Mucosa of descending colon (tissue), 3 donors: ENCODE results near the gene FAM210B. TPM values are rescaled to one million over a fixed set of nuclear protein-coding genes. Genes with fewer than 3 reads are reported as not detected.

Source experiments
- ATAC-seq: fragments of 200-7000 bp; cut with Tn5 transposase; one replicate; pipeline ENCODE4 v1.9.1; 2020; ENCODE audit warnings: mild to moderate bottlenecking, moderate library complexity
- DNase-seq, 3 donors: peaks; one replicate each; pipeline ENCODE4 v3.0.0-alpha.2; 2020
- H3K36me3 ChIP-seq: fragments of 200-600 bp; one replicate; pipeline ENCODE4 v1.8.0; 2021; ENCODE audit warnings: low read depth, mild to moderate bottlenecking
- H3K4me1 ChIP-seq: fragments of 200-600 bp; one replicate; pipeline ENCODE4 v1.8.0; 2021; ENCODE audit warnings: low read depth, mild to moderate bottlenecking
- H3K4me3 ChIP-seq: fragments of 200-600 bp; one replicate; pipeline ENCODE4 v1.8.0; 2021; ENCODE audit warnings: mild to moderate bottlenecking
- H3K9me3 ChIP-seq: fragments of 200-600 bp; one replicate; pipeline ENCODE4 v1.8.0; 2021; ENCODE audit warnings: mild to moderate bottlenecking
- intact Hi-C, 2 donors: fragments of 100-400 bp; cut with DNase I in 1 of 2; cut with micrococcal nuclease in 1 of 2; formaldehyde crosslinking; loops; one replicate each; pipeline versions ENCODE4 v1.11.0 to v1.11.1; 2022; cut with DNase I, micrococcal nuclease
- total RNA-seq, 3 donors: library from RNA; stranded (reverse); fragmentation: NEBNext Ultra II Directional in 2 of 3; extraction: Animal tissue kit (Norgen Biotek cat#: 25700) in 2 of 3; gene quantifications; one replicate each; pipeline versions ENCODE4 v1.2.1 to v1.2.4, GENCODE V29; 2021 to 2023
- TF ChIP-seq, protein P1 (sequence below): fragments of 200-600 bp; IDR thresholded peaks from one replicate; pipeline ENCODE4 v1.8.0; 2022; ENCODE audit warnings: antibody characterized with exemption, mild to moderate bottlenecking
- donor health status: DM: no; HTN: no; CAD: no; lungs with moderate emphysema.
- donor health status: DM: no; HTN: no; CAD: no.
- donor health status: DM: no; HTN: yes; CAD: no.

The FAM210B gene
- total RNA-seq, 3 donors from 2014 or later: 27.5 to 49.5 (median 31.5) TPM

DNA sequence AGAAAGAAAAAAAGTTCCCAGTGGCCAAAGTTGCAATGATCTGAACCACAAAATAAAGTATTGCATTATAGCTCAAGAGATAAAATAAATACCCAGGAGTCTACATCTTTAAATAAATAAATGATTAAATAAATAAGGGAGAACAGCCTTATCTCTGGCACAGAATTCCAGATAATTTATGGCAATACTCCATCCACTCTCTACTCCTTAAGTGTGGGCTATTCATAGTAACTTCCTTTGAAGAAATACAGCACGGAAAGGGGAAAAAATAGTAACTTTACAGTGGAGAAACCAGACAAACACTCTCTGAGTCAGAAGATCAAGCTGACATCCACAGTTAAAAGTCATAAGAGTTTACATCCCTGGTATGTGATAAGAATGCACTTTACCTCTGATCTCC is 21.6 kb downstream of the FAM210B start:
- Histone ChIP-seq H3K4me3 (no peak overlapping the region), H3K36me3 (no peaks in the 10 kb centered on the region), H3K4me1 (no peaks in the 10 kb centered on the region), H3K9me3 (no peaks in the 10 kb centered on the region)
- no peak for DNase-seq
- TF ChIP-seq, protein P1, sequence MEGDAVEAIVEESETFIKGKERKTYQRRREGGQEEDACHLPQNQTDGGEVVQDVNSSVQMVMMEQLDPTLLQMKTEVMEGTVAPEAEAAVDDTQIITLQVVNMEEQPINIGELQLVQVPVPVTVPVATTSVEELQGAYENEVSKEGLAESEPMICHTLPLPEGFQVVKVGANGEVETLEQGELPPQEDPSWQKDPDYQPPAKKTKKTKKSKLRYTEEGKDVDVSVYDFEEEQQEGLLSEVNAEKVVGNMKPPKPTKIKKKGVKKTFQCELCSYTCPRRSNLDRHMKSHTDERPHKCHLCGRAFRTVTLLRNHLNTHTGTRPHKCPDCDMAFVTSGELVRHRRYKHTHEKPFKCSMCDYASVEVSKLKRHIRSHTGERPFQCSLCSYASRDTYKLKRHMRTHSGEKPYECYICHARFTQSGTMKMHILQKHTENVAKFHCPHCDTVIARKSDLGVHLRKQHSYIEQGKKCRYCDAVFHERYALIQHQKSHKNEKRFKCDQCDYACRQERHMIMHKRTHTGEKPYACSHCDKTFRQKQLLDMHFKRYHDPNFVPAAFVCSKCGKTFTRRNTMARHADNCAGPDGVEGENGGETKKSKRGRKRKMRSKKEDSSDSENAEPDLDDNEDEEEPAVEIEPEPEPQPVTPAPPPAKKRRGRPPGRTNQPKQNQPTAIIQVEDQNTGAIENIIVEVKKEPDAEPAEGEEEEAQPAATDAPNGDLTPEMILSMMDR: no peak
- ATAC-seq: no peak
- intact Hi-C loops: no loop called here

DNA sequence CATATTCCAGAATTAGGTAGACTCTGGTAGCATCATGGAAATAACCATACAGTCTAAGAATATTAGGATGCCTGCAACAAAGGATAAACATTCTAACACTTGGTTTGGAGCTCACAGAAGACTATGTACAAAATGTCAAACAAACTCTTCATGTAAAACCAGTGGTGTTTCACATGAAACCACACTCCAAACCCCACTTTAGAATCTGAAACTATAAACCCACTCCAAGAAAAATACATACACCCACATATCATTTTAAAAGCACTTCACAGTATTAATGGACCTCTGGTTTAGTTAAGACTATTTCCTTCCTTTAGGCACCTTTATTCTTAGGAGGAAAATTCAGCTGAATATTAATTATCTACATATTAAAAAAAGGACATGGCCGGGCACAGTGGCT is 22.7 kb downstream of the FAM210B start:
- TF ChIP-seq, protein P1: no peak
- Histone ChIP-seq H3K4me3 (no peak overlapping the region), H3K9me3 (no peaks in the 10 kb centered on the region), H3K4me1 (no peaks in the 10 kb centered on the region), H3K36me3 (no peaks in the 10 kb centered on the region)
- ATAC-seq (no peak), DNase-seq (no peak)
- intact Hi-C loops: no loop called here

DNA sequence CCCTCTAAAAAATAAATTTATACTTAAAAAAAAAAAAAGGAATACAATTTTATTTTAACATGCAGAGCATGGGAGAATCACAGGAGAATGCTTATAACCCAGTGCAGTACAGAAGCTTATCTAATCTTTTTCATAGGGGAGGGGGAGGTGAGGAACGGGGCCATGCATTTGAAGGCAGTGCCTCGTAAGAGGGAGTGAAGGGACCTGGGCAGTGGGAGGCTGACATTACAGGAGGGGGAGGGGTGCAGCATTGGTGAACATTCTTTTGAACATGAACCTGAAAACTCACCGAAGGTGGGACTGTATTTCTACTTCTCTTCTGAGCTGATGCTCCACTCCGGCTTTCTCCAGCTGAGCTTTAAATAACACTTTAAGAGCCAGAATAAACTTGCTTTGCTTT is 23.9 kb downstream of the FAM210B start:
- TF ChIP-seq, protein P1: no peak
- H3K4me1 ChIP-seq: no peaks in the 10 kb centered on the region
- intact Hi-C loops: no loop called here

DNA sequence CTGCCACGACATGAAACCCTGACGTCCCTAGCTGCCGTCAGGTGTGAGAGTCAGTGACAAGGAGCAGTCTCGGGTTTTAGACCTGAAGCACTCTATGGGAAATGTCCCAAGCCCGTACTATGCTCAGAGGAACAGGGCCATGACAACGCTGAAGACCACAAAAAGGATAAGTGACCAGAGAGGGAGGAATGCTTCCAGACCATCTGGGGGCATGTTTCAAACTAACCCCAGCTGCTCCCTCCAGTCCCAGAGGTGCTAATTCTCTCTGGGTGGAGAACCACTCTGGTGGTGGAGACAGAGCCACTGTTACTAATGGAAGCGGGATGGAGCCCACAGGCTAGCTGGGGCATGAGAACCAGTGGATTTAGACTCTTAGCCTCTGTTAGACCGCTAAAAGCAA is 24.6 kb downstream of the FAM210B start:
- ATAC-seq: no peak
- intact Hi-C loops: no loop called here
- Histone ChIP-seq H3K36me3 (no peaks in the 10 kb centered on the region), H3K4me1 (no peaks in the 10 kb centered on the region), H3K4me3 (no peak overlapping the region), H3K9me3 (no peaks in the 10 kb centered on the region)
- TF ChIP-seq, protein P1: no peak
- no peak for DNase-seq

More for the DNA sequence above, 23.9 kb downstream of the FAM210B start:
- Histone ChIP-seq H3K4me3 (no peak overlapping the region), H3K36me3 (no peaks in the 10 kb centered on the region), H3K9me3 (no peaks in the 10 kb centered on the region)
- DNase-seq (no peak), ATAC-seq (no peak)

DNA sequence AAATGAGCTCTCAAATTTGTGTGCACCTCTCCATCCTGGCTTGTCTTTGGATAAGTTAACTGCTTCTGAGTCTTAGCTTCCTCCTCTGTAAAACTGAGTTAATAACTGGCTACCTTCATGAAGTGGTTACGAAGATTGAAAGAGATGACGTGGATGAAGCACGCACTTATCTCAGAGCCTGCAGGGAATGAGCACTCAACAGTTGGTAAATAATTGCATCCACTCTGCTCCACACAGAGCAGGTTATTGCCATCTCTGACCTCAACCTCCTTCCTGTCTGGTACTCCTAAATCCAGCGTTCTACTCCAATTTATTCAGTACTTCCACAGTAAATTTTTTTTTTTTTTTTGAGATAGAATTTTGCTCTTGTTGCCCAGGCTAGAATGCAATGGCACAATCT is 26.4 kb downstream of the FAM210B start:
- H3K9me3 ChIP-seq: no peaks in the 10 kb centered on the region
- TF ChIP-seq, protein P1: no peak
- ATAC-seq (no peak), DNase-seq (no peak)
- intact Hi-C loops: no loop called here
- H3K4me3 ChIP-seq: no peak overlapping the region
- H3K4me1 ChIP-seq: no peaks in the 10 kb centered on the region
- no peaks in the 10 kb centered on the region for H3K36me3 ChIP-seq

DNA sequence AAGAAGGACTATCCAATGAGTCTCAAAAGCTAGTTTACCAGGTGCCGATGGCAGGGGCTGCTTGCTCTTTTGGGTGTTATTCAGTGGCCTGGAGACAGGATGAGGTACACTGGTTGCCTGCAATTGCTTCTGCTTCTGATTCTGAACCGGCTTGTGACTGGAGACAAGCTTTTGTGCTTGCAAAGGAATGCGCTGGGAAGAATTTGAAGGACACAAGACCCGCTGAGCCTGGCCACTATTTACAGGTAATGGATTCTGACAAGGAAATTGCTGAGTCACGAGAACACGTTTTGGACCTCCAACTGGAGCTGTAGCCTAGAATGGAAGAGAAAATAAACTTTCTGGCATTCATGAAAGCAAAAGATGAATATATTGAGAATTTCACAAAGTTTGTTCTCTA is 27.4 kb downstream of the FAM210B start:
- TF ChIP-seq, protein P1: no peak
- no peaks in the 10 kb centered on the region for H3K9me3 ChIP-seq
- intact Hi-C loops: no loop called here
- no peak for ATAC-seq
- no peak for DNase-seq
- H3K4me1 ChIP-seq: peaks cover 7% of the 10 kb centered on the region
- no peak overlapping the region for H3K4me3 ChIP-seq
- H3K36me3 ChIP-seq: no peaks in the 10 kb centered on the region
